SK-N-SH treated with all-trans-retinoic acid at 6 μM for 48 hours (cell line): ENCODE data around the gene ELOVL5.

Experiments used
- CSDC2 ChIP-seq: fragments of 250-450 bp; sonication (Bioruptor Pico); IDR thresholded peaks from 2 replicates; pipeline ENCODE4 v1.5.0; 2020; ENCODE audit warnings: mild to moderate bottlenecking, moderate library complexity
- CSRNP3 ChIP-seq: fragments of 250-450 bp; sonication (Bioruptor Pico); IDR thresholded peaks from 2 replicates; pipeline ENCODE4 v1.5.1; 2021; ENCODE audit warnings: mild to moderate bottlenecking, moderate library complexity
- GLIS3 ChIP-seq: fragments of 250-450 bp; sonication (Bioruptor Pico); IDR thresholded peaks from 2 replicates; pipeline ENCODE4 v1.5.0; 2020; ENCODE audit warnings: mild to moderate bottlenecking, moderate library complexity
- ISL1 ChIP-seq: fragments of 250-450 bp; sonication (Bioruptor Pico); IDR thresholded peaks from 2 replicates; pipeline ENCODE4 v2.1.2; 2022; ENCODE audit warnings: mild to moderate bottlenecking, moderate library complexity
- RARB ChIP-seq: fragments of 250-450 bp; sonication (Bioruptor Pico); IDR thresholded peaks from 2 replicates; pipeline ENCODE4 v1.8.0; 2021; ENCODE audit warnings: mild to moderate bottlenecking, moderate library complexity
- SNAI2 ChIP-seq: fragments of 250-450 bp; sonication (Bioruptor Pico); IDR thresholded peaks from 2 replicates; pipeline ENCODE4 v1.5.0; 2020; ENCODE audit warnings: mild to moderate bottlenecking, moderate library complexity
- TCF4 ChIP-seq: fragments of 250-450 bp; sonication (Bioruptor Pico); IDR thresholded peaks from 2 replicates; pipeline ENCODE4 v1.8.0; 2021; ENCODE audit warnings: mild to moderate bottlenecking, moderate library complexity, borderline replicate concordance
- ZFP3 ChIP-seq: fragments of 250-450 bp; sonication (Bioruptor Pico); IDR thresholded peaks from 2 replicates; pipeline ENCODE4 v1.5.0; 2020; ENCODE audit warnings: mild to moderate bottlenecking, moderate library complexity
- ZFP30 ChIP-seq: fragments of 450-650 bp; formaldehyde crosslinking; IDR thresholded peaks from 2 replicates; pipeline ENCODE4 v1.5.0; 2022; ENCODE audit warnings: mild to moderate bottlenecking, moderate library complexity
- TF ChIP-seq, protein P1 (sequence below): fragments of 250-450 bp; sonication (Bioruptor Pico); IDR thresholded peaks from 2 replicates; pipeline ENCODE4 v1.8.0; 2020; ENCODE audit warnings: mild to moderate bottlenecking, moderate library complexity, borderline replicate concordance
- TF ChIP-seq, protein P2 (sequence below): fragments of 250-450 bp; sonication (Bioruptor Pico); IDR thresholded peaks from 2 replicates; pipeline ENCODE4 v1.5.0; 2020; ENCODE audit warnings: mild to moderate bottlenecking, moderate library complexity
- TF ChIP-seq, protein P3 (sequence below): fragments of 250-450 bp; sonication (Bioruptor Pico); IDR thresholded peaks from 2 replicates; pipeline ENCODE4 v1.5.1; 2020; ENCODE audit warnings: low read depth, mild to moderate bottlenecking, moderate library complexity

GRCh38 chr6:53333439-53334408, 15.0 kb downstream of the ELOVL5 start:
- TF ChIP-seq CSRNP3 (CRISPR knock-in tag) (no peak), CSDC2 (CRISPR knock-in tag) (no peak), GLIS3 (no peak), SNAI2 (CRISPR knock-in tag) (no peak), ISL1 (no peak), ZFP3 (CRISPR knock-in tag) (no peak), RARB (no peak), ZFP30 (no peak), TCF4 (CRISPR knock-in tag) (no peak)
- TF ChIP-seq, protein P1, sequence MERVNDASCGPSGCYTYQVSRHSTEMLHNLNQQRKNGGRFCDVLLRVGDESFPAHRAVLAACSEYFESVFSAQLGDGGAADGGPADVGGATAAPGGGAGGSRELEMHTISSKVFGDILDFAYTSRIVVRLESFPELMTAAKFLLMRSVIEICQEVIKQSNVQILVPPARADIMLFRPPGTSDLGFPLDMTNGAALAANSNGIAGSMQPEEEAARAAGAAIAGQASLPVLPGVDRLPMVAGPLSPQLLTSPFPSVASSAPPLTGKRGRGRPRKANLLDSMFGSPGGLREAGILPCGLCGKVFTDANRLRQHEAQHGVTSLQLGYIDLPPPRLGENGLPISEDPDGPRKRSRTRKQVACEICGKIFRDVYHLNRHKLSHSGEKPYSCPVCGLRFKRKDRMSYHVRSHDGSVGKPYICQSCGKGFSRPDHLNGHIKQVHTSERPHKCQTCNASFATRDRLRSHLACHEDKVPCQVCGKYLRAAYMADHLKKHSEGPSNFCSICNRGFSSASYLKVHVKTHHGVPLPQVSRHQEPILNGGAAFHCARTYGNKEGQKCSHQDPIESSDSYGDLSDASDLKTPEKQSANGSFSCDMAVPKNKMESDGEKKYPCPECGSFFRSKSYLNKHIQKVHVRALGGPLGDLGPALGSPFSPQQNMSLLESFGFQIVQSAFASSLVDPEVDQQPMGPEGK (CRISPR knock-in tag) = no peak
- TF ChIP-seq, protein P2, sequence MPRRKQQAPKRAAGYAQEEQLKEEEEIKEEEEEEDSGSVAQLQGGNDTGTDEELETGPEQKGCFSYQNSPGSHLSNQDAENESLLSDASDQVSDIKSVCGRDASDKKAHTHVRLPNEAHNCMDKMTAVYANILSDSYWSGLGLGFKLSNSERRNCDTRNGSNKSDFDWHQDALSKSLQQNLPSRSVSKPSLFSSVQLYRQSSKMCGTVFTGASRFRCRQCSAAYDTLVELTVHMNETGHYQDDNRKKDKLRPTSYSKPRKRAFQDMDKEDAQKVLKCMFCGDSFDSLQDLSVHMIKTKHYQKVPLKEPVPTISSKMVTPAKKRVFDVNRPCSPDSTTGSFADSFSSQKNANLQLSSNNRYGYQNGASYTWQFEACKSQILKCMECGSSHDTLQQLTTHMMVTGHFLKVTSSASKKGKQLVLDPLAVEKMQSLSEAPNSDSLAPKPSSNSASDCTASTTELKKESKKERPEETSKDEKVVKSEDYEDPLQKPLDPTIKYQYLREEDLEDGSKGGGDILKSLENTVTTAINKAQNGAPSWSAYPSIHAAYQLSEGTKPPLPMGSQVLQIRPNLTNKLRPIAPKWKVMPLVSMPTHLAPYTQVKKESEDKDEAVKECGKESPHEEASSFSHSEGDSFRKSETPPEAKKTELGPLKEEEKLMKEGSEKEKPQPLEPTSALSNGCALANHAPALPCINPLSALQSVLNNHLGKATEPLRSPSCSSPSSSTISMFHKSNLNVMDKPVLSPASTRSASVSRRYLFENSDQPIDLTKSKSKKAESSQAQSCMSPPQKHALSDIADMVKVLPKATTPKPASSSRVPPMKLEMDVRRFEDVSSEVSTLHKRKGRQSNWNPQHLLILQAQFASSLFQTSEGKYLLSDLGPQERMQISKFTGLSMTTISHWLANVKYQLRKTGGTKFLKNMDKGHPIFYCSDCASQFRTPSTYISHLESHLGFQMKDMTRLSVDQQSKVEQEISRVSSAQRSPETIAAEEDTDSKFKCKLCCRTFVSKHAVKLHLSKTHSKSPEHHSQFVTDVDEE (CRISPR knock-in tag) = no peak
- TF ChIP-seq, protein P3, sequence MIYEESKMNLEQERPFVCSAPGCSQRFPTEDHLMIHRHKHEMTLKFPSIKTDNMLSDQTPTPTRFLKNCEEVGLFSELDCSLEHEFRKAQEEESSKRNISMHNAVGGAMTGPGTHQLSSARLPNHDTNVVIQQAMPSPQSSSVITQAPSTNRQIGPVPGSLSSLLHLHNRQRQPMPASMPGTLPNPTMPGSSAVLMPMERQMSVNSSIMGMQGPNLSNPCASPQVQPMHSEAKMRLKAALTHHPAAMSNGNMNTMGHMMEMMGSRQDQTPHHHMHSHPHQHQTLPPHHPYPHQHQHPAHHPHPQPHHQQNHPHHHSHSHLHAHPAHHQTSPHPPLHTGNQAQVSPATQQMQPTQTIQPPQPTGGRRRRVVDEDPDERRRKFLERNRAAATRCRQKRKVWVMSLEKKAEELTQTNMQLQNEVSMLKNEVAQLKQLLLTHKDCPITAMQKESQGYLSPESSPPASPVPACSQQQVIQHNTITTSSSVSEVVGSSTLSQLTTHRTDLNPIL (CRISPR knock-in tag) = no peak
